Prostate gland (tissue), 2 donors: ENCODE data around the gene KCNQ5.

Source experiments
- CTCF ChIP-seq, 4 experiments: fragments of 200-600 bp in 2 of 4; fragments of 450-650 bp in 2 of 4; sonication (generic) in 2 of 4; IDR thresholded peaks; 1 replicate in 3 of 4; 2 replicates in 1 of 4; pipeline ENCODE4 v1.5.1; 2016 to 2019; ENCODE audit warnings: antibody characterized with exemption in 4 of 4, mild to moderate bottlenecking in 2 of 4, moderate library complexity in 2 of 4
- POLR2A ChIP-seq: fragments of 450-650 bp; IDR thresholded peaks from one replicate; pipeline ENCODE4 v1.6.1; 2016; ENCODE audit warnings: antibody characterized with exemption, mild to moderate bottlenecking
- POLR2AphosphoS5 ChIP-seq: sonication (generic); formaldehyde crosslinking; IDR thresholded peaks from one replicate; pipeline ENCODE4 v1.6.1; 2017; ENCODE audit warnings: antibody characterized with exemption

DNA sequence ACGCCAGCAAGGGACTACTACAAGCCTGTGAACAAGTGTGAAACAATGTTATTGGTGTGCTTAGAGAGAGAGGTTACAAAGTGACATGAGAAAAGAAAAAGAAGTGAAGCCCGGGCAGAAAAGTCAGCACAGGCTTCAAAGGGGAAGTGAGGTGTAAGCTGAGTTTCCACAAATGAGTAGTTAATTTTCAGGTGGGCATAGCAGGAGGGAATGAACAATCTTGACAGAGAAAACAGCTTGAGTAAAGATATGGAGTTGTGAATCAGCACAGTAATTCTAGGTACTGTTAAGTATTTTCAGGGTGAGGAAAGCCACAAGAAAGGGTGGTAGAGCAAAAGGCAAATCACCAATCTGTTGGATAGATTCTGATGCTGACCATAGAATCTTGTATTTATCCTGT is 4.3 kb downstream of the KCNQ5 start:
- TF ChIP-seq CTCF (IDR thresholded peaks at IDR 0.05) (no peak), POLR2A (no peak), POLR2AphosphoS5 (no peak)
